AG04449 (cell line): ENCODE measurements around the gene ACAD9.
"Not testable (repeated sequence)": the region's sequence is repeated elsewhere in the genome, so short reads cannot be mapped to it uniquely, and the experiment has no call there.

Experiments
- CTCF ChIA-PET: fragments of 350-600 bp; formaldehyde crosslinking; extraction: SDS; loops from one replicate; lab custom pipeline; 2021; ENCODE audit warnings: antibody characterized with exemption; lab: Yijun Ruan, JAX
- POLR2A ChIA-PET: fragments of 400-600, 350-600 bp; formaldehyde crosslinking; extraction: SDS; loops from one replicate; lab custom pipeline; 2020; ENCODE audit warnings: antibody characterized with exemption, inconsistent platforms; lab: Yijun Ruan, JAX
- DNase-seq: peaks from one replicate; pipeline ENCODE4 v3.0.0-alpha.2; 2010; ENCODE audit warnings: low read depth, low spot score
- H3K4me3 ChIP-seq: 2 replicates; pipeline ENCODE4 v1.5.1; 2011; ENCODE audit warnings: low read depth, mild to moderate bottlenecking, control low read depth, low read length
- CTCF ChIP-seq: IDR thresholded peaks from one replicate; pipeline ENCODE4 v1.5.1; 2011; ENCODE audit warnings: mild to moderate bottlenecking, moderate library complexity, low read length, control low read depth, inconsistent platforms; ENCODE audit not compliant: insufficient read depth; ENCODE audit errors: missing control alignments

The ACAD9 gene

GRCh38 chr3:128879125-128879969 lies at the start of gene ACAD9:
Gene ACAD9, plus strand, starts transcription at chr3:128879620. Its CDS starts 72 bp downstream, at chr3:128879692.
- ChIA-PET CTCF (interaction anchor here (1.0 to 4.8 kb wide), 6 partner anchors 33 to 262 kb away, joined by 3 to 29 read pairs (median 14); no protein-coding TSS in a partner anchor), POLR2A (interaction anchor here (0.6 to 3.1 kb wide), 9 partner anchors 10 to 437 kb away, joined by 3 to 17 read pairs (median 3); a partner anchor contains a TSS)
- peak within 1 kb of the TSS; percentile 89 for H3K4me3 ChIP-seq
- peak; percentile 80 for DNase-seq
- TF ChIP-seq CTCF = no peak

- DNase-seq, CTCF ChIA-PET, H3K4me3 ChIP-seq, POLR2A ChIA-PET: not testable (repeated sequence)
Observed at GRCh38 chr3:128829925-128830625, 49.3 kb upstream of the ACAD9 start.

GRCh38 chr3:128830762-128831161 lies 48.7 kb upstream of the ACAD9 start:
- CTCF ChIA-PET, DNase-seq, POLR2A ChIA-PET, H3K4me3 ChIP-seq: not testable (repeated sequence)

GRCh38 chr3:128832979-128833378 lies 46.4 kb upstream of the ACAD9 start:
- DNase-seq, CTCF ChIA-PET, H3K4me3 ChIP-seq, POLR2A ChIA-PET: not testable (repeated sequence)

GRCh38 chr3:128835096-128835495 lies 44.3 kb upstream of the ACAD9 start:
- CTCF ChIA-PET = interaction anchor here (1.7 kb wide), 1 partner anchor 11 kb away, joined by 5 read pairs; no protein-coding TSS in a partner anchor
- POLR2A ChIA-PET = interaction anchor here (0.6 kb wide), 1 partner anchor 45 kb away, joined by 5 read pairs; no protein-coding TSS in a partner anchor
- no peak for TF ChIP-seq CTCF
- no peak for DNase-seq
- H3K4me3 ChIP-seq = no peak overlapping the region

- no peak for TF ChIP-seq CTCF
- ChIA-PET CTCF (interaction anchor here (1.0 kb wide), 1 partner anchor 225 kb away, joined by 3 read pairs; no protein-coding TSS in a partner anchor), POLR2A (no interaction called here)
- H3K4me3 ChIP-seq = no peak overlapping the region
- no peak for DNase-seq
Observed at GRCh38 chr3:128841926-128842920, 37.2 kb upstream of the ACAD9 start.

- POLR2A ChIA-PET = interaction anchor here (0.8 kb wide), 1 partner anchor 164 kb away, joined by 3 read pairs; no protein-coding TSS in a partner anchor
- CTCF ChIA-PET = interaction anchor here (2.4 to 6.7 kb wide), 4 partner anchors 32 to 227 kb away, joined by 11 to 66 read pairs (median 34); no protein-coding TSS in a partner anchor
- no peak for TF ChIP-seq CTCF
- H3K4me3 ChIP-seq = no peak overlapping the region
- DNase-seq = no peak
Observed at GRCh38 chr3:128844502-128844901, 34.9 kb upstream of the ACAD9 start.
